HFFc6 (cell line): Measurements from ENCODE around the gene SSBP3. TPM values are rescaled to one million over a fixed set of nuclear protein-coding genes. Genes with fewer than 3 reads are reported as not detected.
A peak's percentile ranks its signal among the peaks of the same experiment; 100 is the strongest.

ENCODE experiments used
- DNase-seq: peaks from one replicate; pipeline ENCODE4 v3.0.0-alpha.2; 2018
- H3K27ac Mint-ChIP-seq: 2 replicates; pipeline ENCODE4 v1.8.0; 2020; ENCODE audit warnings: mild to moderate bottlenecking, mixed read lengths
- H3K27me3 Mint-ChIP-seq: 2 replicates; pipeline ENCODE4 v1.8.0; 2021; ENCODE audit warnings: mild to moderate bottlenecking, moderate library complexity, mixed read lengths; ENCODE audit not compliant: insufficient read depth
- H3K36me3 Mint-ChIP-seq: 2 replicates; pipeline ENCODE4 v1.8.0; 2021; ENCODE audit warnings: low read depth, mixed read lengths
- H3K4me1 Mint-ChIP-seq: 2 replicates; pipeline ENCODE4 v1.8.0; 2020; ENCODE audit warnings: low read depth, mixed read lengths
- H3K4me3 Mint-ChIP-seq: 2 replicates; pipeline ENCODE4 v1.8.0; 2020; ENCODE audit warnings: mild to moderate bottlenecking, moderate library complexity, mixed read lengths
- H3K9me3 Mint-ChIP-seq: 2 replicates; pipeline ENCODE4 v1.8.0; 2020; ENCODE audit warnings: mild to moderate bottlenecking, mixed read lengths
- total RNA-seq, 6 experiments: library from RNA; stranded (reverse); fragmentation: NEBNext Ultra II Directional; extraction: Animal tissue kit (Norgen Biotek cat#: 25700); gene quantifications; 2 replicates in 1 of 6; 3 replicates in 5 of 6; pipeline ENCODE4 v1.2.3, GENCODE V29; 2021
- TF ChIP-seq, protein P1 (sequence below): fragments of 200-600 bp; sonication (generic); IDR thresholded peaks from 2 replicates; pipeline ENCODE4 v1.5.0; 2021; ENCODE audit warnings: antibody characterized with exemption, mild to moderate bottlenecking

Gene SSBP3
- total RNA-seq, 6 experiments from 2014 or later, result 42.3 to 72.2 (median 58.1) TPM

DNA sequence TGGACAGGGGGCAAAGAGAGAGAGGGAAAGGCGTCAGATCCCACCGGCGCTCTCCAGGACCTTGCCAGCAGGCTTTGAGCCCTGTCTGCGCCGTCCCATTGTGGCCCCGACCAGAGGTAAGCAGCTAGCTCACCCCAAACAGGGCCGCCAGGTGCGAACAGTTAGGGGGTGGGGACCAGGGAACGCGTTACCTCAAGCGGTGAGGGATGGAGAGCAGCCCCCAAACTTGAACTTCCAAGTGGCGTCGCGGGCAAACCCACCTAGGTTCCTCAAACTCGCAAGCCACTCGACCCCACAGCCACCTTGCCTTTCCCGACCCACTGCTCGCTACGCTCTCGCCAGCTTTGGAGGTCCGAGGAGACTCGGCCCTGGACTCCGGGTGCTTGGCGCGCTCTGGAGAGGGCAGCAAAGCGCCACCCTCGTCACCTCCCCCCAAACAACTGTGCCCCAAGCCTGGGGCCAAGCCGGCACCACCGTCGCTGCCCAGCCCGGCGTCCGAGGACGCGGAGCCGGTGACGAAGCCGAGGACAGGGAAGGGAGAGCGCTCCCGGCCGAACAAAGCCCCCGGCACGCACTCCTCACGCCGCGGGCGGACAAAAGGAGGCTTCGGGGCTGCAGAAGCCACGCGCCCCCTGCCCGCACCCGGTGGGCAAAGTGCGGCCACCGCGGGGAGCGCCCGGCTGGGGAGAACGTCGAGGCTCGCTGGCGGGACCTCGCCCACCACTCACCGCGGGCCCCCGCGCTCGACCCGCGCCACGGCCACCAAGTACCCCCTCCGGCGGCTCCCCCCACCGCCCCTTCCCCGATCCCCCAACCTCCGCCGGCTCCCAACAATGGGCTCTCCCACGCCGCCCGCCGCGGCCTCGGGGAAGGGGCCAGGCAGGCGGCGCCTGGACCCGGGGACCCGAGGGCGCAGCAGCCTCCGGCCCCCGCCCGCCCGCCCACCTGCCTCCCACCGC is 976 bp downstream of the SSBP3 start:
- H3K36me3 Mint-ChIP-seq, result peaks cover 34% of the 10 kb centered on the region
- H3K27ac Mint-ChIP-seq, result peak overlapping the region; percentile 81
- H3K27me3 Mint-ChIP-seq, result no peaks in the 10 kb centered on the region; the same call in 1 of the 2 replicates
- no peak for DNase-seq
- H3K9me3 Mint-ChIP-seq, result no peaks in the 10 kb centered on the region
- peaks cover 55% of the 10 kb centered on the region for H3K4me1 Mint-ChIP-seq
- TF ChIP-seq, protein P1, sequence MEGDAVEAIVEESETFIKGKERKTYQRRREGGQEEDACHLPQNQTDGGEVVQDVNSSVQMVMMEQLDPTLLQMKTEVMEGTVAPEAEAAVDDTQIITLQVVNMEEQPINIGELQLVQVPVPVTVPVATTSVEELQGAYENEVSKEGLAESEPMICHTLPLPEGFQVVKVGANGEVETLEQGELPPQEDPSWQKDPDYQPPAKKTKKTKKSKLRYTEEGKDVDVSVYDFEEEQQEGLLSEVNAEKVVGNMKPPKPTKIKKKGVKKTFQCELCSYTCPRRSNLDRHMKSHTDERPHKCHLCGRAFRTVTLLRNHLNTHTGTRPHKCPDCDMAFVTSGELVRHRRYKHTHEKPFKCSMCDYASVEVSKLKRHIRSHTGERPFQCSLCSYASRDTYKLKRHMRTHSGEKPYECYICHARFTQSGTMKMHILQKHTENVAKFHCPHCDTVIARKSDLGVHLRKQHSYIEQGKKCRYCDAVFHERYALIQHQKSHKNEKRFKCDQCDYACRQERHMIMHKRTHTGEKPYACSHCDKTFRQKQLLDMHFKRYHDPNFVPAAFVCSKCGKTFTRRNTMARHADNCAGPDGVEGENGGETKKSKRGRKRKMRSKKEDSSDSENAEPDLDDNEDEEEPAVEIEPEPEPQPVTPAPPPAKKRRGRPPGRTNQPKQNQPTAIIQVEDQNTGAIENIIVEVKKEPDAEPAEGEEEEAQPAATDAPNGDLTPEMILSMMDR, result no peak; the same call in 1 of the 2 replicates
- peak overlapping the region; percentile 88 for H3K4me3 Mint-ChIP-seq

DNA sequence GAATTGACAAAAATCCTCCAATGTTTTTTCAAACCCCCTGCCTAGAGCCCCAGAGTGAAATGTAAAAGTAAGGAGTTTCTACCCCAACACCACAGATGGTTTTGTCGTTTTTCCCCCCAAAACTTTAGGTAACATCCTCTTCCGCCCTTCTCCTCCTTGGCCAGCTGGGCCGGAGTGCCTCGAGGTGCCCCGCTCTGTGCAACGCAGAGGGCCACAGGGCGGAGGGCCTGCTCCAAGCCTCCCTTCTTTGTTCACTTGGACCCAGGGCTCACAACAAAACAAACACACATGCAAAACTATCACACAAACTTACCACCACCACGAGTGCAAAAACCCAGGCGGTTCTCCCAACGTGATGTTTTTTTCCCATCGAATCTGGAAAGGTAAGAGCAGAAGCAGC is 1.9 kb downstream of the SSBP3 start:
- no peak for DNase-seq
- Mint-ChIP-seq H3K4me3 (peak overlapping the region; percentile 88), H3K27me3 (no peaks in the 10 kb centered on the region; the same call in 1 of the 2 replicates), H3K36me3 (peaks cover 42% of the 10 kb centered on the region), H3K9me3 (no peaks in the 10 kb centered on the region), H3K27ac (peak overlapping the region; percentile 81), H3K4me1 (peaks cover 56% of the 10 kb centered on the region)
- TF ChIP-seq, protein P1, result no peak

DNA sequence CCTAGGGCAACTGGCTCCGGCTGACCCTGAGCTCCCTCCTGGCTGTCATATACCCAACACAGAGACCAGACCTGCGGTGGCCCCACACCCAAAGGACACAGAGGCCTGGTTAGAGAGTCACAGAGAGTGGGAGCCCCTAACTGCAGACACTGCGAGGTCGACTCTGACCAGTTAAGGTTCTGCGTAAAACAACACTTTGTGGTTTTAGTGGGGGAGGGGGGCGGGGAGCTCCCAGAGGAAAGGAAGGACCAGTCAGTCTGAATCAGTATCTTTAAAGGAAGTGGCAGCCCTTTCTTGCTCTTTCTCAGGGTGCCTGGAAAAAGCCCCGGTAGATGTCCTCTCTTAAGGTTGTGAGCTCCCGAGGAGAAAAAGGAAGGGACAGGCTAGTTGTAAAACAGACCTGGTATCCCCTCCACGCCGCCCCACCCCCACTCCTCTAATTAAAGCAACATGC is 2.4 kb downstream of the SSBP3 start:
- TF ChIP-seq, protein P1, result no peak
- peak; percentile 39 for DNase-seq
- H3K27ac Mint-ChIP-seq, result peak overlapping the region; percentile 81
- peaks cover 54% of the 10 kb centered on the region for H3K4me1 Mint-ChIP-seq
- no peaks in the 10 kb centered on the region; the same call in 1 of the 2 replicates for H3K27me3 Mint-ChIP-seq
- no peaks in the 10 kb centered on the region for H3K9me3 Mint-ChIP-seq
- H3K4me3 Mint-ChIP-seq, result peak overlapping the region; percentile 88
- H3K36me3 Mint-ChIP-seq, result peaks cover 46% of the 10 kb centered on the region

DNA sequence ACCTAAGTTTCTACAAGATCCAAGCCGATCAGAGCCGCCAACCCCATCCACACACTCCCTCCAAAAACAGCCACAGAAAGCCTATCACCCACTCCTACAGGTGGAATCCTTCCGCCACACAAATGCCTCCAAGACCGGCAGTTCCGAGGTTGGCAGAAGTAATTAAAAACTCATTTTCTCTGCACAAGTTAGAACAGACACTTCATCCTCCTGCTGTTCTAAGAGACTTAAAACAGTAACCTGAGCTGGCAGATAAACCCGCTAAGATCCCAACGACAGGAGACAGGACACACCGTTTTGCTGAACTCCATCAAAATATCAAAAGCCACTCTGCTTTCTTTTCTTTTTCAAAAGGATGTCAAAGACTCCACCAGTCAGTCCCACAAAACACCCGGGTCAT is 2.8 kb downstream of the SSBP3 start:
- TF ChIP-seq, protein P1, result no peak
- Mint-ChIP-seq H3K4me3 (peak overlapping the region; percentile 88), H3K4me1 (peaks cover 49% of the 10 kb centered on the region), H3K9me3 (no peaks in the 10 kb centered on the region), H3K27me3 (no peaks in the 10 kb centered on the region; the same call in 1 of the 2 replicates), H3K27ac (peak overlapping the region; percentile 81), H3K36me3 (peaks cover 51% of the 10 kb centered on the region)
- DNase-seq, result no peak

DNA sequence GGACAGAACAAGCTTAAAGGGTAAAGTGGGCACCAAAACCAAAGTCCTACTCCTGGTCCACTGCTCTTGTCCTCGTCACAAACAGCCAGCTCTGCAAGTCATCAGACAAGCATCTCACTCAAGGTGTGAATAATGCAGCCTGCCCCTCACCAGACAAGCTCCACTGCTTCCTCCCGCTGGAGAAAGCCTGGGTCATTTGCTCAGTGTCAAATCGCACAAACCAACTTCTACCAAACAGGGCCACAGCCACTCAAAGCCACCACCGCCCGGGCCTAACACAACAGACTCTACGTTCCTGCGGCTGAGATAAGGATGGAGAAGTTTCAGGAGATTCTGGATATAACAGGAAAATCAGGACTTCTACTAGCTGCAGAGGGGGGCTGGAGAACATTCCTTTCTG is 3.3 kb downstream of the SSBP3 start:
- H3K4me1 Mint-ChIP-seq, result peaks cover 44% of the 10 kb centered on the region
- peak overlapping the region; percentile 81; the same call in 1 of the 2 replicates for H3K27ac Mint-ChIP-seq
- no peaks in the 10 kb centered on the region for H3K9me3 Mint-ChIP-seq
- H3K4me3 Mint-ChIP-seq, result peak overlapping the region; percentile 88
- TF ChIP-seq, protein P1, result no peak
- no peaks in the 10 kb centered on the region; the same call in 1 of the 2 replicates for H3K27me3 Mint-ChIP-seq
- no peak for DNase-seq
- peaks cover 56% of the 10 kb centered on the region for H3K36me3 Mint-ChIP-seq
